H1 (cell line): ENCODE data around the gene ALS2CL. TPM values are rescaled to one million over a fixed set of nuclear protein-coding genes. Genes with fewer than 3 reads are reported as not detected.

Source experiments
- CREB1 ChIP-seq: IDR thresholded peaks from 2 replicates; pipeline ENCODE4 v1.6.1; 2012; ENCODE audit warnings: inconsistent platforms
- PHF8 ChIP-seq: fragments of 200-600 bp; sonication (generic); conservative IDR thresholded peaks from 2 replicates; pipeline ENCODE4 v1.7.1; 2012; ENCODE audit warnings: low read depth, mild to moderate bottlenecking, inconsistent platforms, low read length, moderate library complexity
- SP1 ChIP-seq: IDR thresholded peaks from 2 replicates; pipeline ENCODE4 v1.6.1; 2011; ENCODE audit warnings: low read depth, low read length
- SP2 ChIP-seq: IDR thresholded peaks from 2 replicates; pipeline ENCODE4 v1.6.1; 2012; ENCODE audit warnings: mild to moderate bottlenecking, low read length, inconsistent platforms
- TAF7 ChIP-seq: optimal IDR thresholded peaks from 2 replicates; pipeline ENCODE3; 2011; ENCODE audit warnings: low read depth, mild to moderate bottlenecking, inconsistent platforms, low read length, moderate library complexity, borderline replicate concordance
- TEAD4 ChIP-seq: IDR thresholded peaks from 2 replicates; pipeline ENCODE4 v1.6.1; 2012; ENCODE audit warnings: low read depth, low read length, inconsistent platforms, mixed read lengths
- polyA plus RNA-seq, 7 experiments: library from polyadenylated mRNA; depleted of rRNA in 3 of 7; stranded (reverse) in 5 of 7; unstranded in 2 of 7; fragments of >200 nt in 5 of 7; fragments of 200-250 nt in 2 of 7; gene quantifications; 1 replicate in 5 of 7; 2 replicates in 1 of 7; 4 replicates in 1 of 7; pipeline versions ENCODE4 v1.2.1 to v1.2.3, GENCODE V29; 2011 to 2013; ENCODE audit warnings: missing spikeins in 2 of 7, mixed read lengths in 2 of 7
- total RNA-seq: library from RNA; stranded (reverse); fragmentation: NEBNext Ultra II Directional; extraction: Animal tissue kit (Norgen Biotek cat#: 25700); gene quantifications from 2 replicates; pipeline ENCODE4 v1.2.1, GENCODE V29; 2021
- TF ChIP-seq, protein P1 (sequence below): IDR thresholded peaks from 2 replicates; pipeline ENCODE4 v1.6.1; 2011; ENCODE audit warnings: low read length, improper control_type of control experiment
- TF ChIP-seq, protein P2 (sequence below), 3 experiments: IDR thresholded peaks; 1 replicate in 2 of 3; 2 replicates in 1 of 3; pipeline versions ENCODE4 v1.5.1 to v1.6.1; 2011; ENCODE audit warnings: low read length in 3 of 3, mild to moderate bottlenecking in 3 of 3, inconsistent platforms in 2 of 3, low read depth in 1 of 3, moderate library complexity in 1 of 3; ENCODE audit not compliant: insufficient read depth in 1 of 3; ENCODE audit errors: control extremely low read depth in 1 of 3

ALS2CL gene
- total and polyA plus RNA-seq, 2 of the 8 experiments (the other 6 are each of a cell fraction or from before 2014, with no cell fraction given): 4.8 to 5.4 TPM

DNA sequence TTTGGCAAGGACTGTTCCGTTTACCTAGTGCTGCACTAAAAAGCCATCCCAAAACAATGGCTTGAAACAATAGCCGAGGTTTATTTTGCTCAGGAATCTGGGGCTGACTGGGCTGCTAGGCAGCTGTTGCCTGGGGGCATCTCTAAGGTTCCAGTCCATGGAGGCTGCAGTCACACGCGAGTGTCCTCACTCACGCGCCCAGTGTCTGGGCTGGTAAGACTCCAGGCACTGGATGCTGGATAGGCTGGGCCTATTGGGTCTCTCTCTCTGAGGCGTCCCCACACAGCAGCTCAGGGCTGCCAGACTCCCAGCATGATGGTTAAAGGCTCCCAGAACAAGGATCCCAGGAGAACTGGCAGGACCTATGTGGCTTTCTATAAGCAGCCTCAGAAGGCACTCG, 34.2 kb downstream of the ALS2CL start (continued):
- TF ChIP-seq TEAD4: no peak
- TF ChIP-seq, protein P1, sequence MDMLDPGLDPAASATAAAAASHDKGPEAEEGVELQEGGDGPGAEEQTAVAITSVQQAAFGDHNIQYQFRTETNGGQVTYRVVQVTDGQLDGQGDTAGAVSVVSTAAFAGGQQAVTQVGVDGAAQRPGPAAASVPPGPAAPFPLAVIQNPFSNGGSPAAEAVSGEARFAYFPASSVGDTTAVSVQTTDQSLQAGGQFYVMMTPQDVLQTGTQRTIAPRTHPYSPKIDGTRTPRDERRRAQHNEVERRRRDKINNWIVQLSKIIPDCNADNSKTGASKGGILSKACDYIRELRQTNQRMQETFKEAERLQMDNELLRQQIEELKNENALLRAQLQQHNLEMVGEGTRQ: no peak
- TF ChIP-seq SP1: no peak
- TF ChIP-seq TAF7: no peak
- TF ChIP-seq, protein P2, sequence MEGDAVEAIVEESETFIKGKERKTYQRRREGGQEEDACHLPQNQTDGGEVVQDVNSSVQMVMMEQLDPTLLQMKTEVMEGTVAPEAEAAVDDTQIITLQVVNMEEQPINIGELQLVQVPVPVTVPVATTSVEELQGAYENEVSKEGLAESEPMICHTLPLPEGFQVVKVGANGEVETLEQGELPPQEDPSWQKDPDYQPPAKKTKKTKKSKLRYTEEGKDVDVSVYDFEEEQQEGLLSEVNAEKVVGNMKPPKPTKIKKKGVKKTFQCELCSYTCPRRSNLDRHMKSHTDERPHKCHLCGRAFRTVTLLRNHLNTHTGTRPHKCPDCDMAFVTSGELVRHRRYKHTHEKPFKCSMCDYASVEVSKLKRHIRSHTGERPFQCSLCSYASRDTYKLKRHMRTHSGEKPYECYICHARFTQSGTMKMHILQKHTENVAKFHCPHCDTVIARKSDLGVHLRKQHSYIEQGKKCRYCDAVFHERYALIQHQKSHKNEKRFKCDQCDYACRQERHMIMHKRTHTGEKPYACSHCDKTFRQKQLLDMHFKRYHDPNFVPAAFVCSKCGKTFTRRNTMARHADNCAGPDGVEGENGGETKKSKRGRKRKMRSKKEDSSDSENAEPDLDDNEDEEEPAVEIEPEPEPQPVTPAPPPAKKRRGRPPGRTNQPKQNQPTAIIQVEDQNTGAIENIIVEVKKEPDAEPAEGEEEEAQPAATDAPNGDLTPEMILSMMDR (IDR thresholded peaks at IDR 0.05; ENCODE audit: control extremely low read depth in 1 of 3, insufficient read depth in 1 of 3, low read depth in 1 of 3, low read length in 3 of 3): no peak; a peak in 1 of 4 replicates
- no peak for TF ChIP-seq SP2
- TF ChIP-seq PHF8: no peak
- TF ChIP-seq CREB1: no peak
